NCI-H187 treated with DMSO at 0.1 percent for 48 hours (cell line): ENCODE data around the gene EVI2A.

Experiments used
- DNase-seq: peaks from one replicate; lab custom pipeline; 2025; lab: John Stamatoyannopoulos, UW

Gene EVI2A

DNA sequence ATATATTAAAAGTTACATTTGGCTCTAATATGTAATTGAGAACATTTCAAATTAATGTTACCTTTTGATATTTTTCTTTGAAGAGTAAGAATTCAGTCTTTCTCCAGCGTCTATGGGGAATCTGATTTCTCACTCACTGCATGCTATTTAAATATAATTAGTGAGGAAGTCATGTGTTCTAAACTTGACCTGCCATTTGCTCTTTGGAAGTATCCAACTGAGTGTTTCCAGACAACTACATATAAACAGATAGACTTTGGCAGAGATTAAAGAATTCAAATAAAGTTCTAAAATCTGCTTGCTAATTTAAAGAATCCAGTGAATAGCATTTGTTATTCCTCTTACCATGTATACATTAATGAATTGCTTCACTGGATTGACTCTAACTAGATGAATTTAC lies 47.9 kb downstream of the EVI2A start:
- no peak for DNase-seq

DNA sequence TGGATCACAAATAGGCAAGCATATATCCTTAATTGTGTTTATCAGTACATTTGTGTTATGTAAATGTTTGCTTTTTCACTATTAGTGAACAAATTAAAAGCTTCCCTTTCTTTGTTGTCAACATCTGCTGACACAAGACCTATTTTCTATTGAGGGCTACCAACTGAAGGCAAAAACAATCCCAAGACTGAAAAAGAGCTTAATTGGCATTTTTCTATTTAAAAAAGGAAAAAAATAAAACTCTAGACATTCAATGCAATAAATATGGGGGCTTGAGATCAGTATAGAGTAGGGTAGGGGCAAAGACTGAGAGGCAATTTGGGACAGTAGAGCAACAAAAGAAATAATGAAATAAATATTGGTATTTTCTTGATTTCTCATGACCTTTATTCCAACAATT lies 48.6 kb downstream of the EVI2A start:
- DNase-seq: no peak

DNA sequence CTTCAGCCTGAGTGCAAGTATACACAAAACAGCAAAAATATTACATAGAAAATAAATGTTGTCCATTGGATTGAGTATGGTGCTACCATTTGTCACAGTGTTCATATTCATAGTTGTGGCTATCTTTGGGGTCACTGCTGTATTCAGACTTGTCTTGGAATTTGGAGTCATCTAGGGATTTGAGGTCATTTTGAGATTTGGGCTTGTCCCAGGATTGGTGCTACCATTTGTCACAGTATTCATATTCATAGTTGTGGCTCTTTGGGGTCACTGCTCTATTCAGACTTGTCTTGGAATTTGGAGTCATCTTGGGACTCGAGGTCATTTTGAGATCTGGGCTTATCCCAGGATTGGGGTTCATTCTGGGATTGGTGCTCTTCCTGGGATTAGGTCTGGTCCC lies 49.2 kb downstream of the EVI2A start:
- no peak for DNase-seq

DNA sequence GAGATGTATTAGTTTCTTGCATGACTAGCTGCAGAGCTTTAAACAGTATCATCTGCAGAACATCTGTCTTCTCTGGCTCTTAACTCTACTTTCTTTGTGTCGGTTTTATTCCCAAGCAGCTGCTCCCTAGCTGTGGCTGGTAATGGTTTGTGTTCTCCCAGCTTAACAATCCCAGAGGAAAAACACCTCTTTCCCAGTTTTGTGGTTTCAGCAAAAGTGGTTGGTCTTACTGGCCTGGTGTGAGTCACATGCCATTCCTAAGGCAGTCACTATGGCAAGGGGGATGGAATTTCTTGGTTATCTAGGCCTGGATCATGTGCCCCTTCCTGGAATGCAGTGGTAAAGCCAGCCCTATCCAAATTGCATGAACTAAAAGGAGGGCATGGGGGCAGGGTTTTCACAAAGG lies 51.8 kb downstream of the EVI2A start:
- no peak for DNase-seq

DNA sequence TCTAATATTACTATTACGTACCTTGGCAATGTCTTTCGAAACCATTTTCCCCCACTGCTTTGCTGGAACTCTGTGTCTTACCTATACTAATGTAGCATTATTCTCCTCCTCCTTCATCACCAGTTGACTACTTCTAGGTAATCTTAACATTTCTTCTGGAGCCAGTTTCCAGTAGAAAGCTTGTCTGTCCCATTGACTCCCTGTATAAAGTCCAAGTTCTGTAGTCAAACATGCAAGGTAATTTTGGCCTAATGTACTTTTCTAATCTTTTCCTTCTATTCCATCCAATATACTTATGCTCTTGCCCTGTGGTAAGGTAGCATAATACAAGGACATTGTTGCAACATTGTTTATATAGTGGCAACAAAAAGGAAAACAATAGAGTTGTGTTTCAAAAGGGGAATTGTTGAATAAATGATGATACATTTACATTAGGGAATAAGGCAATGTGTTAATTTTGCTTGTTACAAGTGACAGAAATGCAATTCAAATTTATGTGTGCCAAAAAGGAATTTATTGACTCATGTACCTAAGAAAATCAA lies 52.3 kb downstream of the EVI2A start:
- DNase-seq: no peak
